Measurements from ENCODE around the gene EDN1.

The EDN1 gene

DNA sequence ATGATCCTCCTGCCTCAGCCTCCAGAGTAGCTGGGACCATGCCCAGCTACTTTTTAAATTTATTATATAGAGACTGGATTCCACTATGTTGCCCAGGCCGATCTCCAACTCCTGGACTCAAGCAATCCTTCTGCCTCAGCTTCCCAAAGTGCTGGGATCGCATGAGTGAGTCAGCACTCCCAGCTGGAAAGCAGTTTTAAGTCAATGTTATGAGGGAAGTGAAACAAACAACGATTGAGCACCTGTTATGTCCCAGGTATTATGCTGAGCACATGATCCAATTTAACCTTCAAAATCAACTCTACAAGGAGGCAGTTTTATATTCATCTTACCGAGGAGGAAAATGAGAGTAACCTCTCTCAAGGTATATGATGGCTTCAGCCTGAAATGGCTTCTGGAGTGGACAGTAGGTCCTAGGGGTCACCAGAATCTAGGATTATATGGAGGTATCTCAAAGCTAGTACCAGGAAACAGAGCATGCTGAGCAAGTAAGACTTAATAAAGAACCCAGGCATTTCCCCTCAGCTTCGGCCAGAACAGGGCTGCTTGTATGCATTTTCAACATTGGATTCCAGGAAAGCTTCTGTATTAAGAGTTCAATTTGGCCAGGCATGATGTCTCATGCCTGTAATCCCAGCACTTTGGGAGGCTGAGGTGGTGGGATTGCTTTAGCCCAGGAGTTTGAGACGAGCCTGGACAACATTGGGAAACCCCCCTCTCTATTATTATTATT, 55.0 kb downstream of the EDN1 start:
- no peak for DNase-seq (ENCODE audit: low read depth)
- TF ChIP-seq CTCF (conservative IDR thresholded peaks at IDR 0.05; ENCODE audit: low read depth, low read length), result no peak

DNA sequence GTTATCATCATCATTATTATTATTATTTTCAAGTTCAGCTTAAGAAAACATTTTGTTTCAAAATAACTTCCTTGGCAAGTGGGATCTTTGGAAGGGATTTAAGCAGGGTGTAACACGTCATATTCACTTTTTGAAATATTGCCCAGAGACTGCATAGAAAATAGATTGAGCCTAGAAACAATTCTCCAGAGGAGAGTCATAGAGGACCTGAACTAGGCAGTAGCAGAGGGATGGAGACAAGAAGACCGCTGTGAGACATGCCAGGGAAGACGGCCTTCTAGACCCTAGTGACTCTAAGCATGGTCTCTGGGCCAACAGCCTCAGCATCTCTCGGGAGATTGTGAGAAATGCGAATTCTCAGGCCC, 55.5 kb downstream of the EDN1 start:
- no peak for DNase-seq (ENCODE audit: low read depth)
- TF ChIP-seq CTCF (conservative IDR thresholded peaks at IDR 0.05; ENCODE audit: low read depth, low read length), result no peak
- H3K4me3 ChIP-seq (ENCODE audit: low read length), result no peak overlapping the region

More for the DNA sequence above, 55.0 kb downstream of the EDN1 start:
- no peak overlapping the region for H3K4me3 ChIP-seq (ENCODE audit: low read length)
